HAP-1 (cell line): ENCODE results near the gene ZFYVE16.
"Not testable (repeated sequence)": the region's sequence is repeated elsewhere in the genome, so short reads cannot be mapped to it uniquely, and the experiment has no call there.

Source experiments
- DNase-seq, 2 experiments: peaks; one replicate each; pipeline ENCODE4 v3.0.0-alpha.2; 2016 to 2020; ENCODE audit warnings: low spot score in 2 of 2
- H3K27me3 ChIP-seq: fragments of 250-450 bp; sonication (Bioruptor Pico); 2 replicates; pipeline ENCODE4 v1.5.1; 2020; ENCODE audit warnings: low read depth, mild to moderate bottlenecking, moderate library complexity
- H3K36me3 ChIP-seq: fragments of 250-450 bp; sonication (Bioruptor Pico); replicated peaks from 2 replicates; pipeline ENCODE4 v1.5.1; 2020; ENCODE audit warnings: mild to moderate bottlenecking
- H3K4me1 ChIP-seq: fragments of 250-450 bp; sonication (Bioruptor Pico); 2 replicates; pipeline ENCODE4 v1.5.1; 2020; ENCODE audit warnings: mild to moderate bottlenecking
- H3K4me3 ChIP-seq: fragments of 250-450 bp; sonication (Bioruptor Pico); 2 replicates; pipeline ENCODE4 v1.5.1; 2020; ENCODE audit warnings: mild to moderate bottlenecking, moderate library complexity
- H3K9me3 ChIP-seq: fragments of 250-450 bp; sonication (Bioruptor Pico); 2 replicates; pipeline ENCODE4 v1.5.1; 2020; ENCODE audit warnings: mild to moderate bottlenecking, moderate library complexity
- in situ Hi-C: fragments of 300-500 bp; cut with MboI; formaldehyde crosslinking; loops from 3 replicates; pipeline ENCODE4 v1.14.3; 2020; ENCODE audit warnings: low sequenced_read_pairs, inconsistent platforms, mixed read lengths

Gene ZFYVE16

DNA sequence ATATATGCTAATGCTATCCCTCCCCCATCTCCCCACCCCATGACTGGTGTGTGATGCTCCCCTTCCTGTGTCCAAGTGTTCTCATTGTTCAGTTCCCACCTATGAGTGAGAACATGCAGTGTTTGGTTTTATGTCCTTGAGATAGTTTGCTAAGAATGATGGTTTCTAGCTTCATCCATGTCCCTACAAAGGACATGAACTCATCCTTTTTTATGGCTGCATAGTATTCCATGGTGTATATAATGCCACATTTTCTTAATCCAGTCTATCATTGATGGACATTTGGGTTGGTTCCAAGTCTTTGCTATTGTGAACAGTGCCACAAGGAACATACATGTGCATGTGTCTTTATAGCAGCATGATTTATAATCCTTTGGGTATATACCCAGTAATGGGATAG is 16.6 kb upstream of the ZFYVE16 start:
- H3K36me3 ChIP-seq, in situ Hi-C loops, H3K27me3 ChIP-seq, DNase-seq, H3K4me1 ChIP-seq, H3K9me3 ChIP-seq, H3K4me3 ChIP-seq: not testable (repeated sequence)

DNA sequence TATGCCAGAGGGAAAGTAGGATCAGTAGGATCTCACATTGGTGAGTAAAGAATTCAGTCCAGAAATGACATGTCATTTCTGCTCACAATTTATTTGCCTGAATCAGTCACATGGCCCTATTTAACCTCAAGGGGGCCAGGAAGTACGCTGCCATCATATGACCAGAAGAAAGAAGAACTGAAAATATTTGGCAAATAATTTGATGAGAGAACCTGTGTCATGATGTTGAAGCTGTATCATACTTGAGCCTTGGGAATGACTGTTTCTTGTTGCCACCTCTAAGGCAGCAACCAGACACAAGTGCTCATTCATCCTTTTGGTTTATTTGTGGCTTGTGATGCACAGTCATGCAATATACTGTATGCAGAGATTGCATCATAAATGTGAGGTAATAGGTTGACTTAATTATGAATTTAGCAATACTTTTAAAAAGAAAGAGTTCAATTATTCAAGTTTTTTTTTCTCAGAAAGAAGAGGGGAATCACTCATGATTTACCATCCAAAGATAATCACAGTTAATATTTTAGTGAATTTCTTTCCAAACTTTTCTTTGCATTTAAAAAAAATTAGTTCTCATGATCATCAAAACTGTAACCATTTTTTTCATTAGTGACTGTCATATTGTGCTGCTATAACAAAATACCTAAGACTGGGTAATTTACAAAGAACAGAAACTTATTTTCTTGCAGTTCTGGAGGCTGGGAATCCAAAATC is 8.2 kb upstream of the ZFYVE16 start:
- Histone ChIP-seq H3K36me3 (no peaks in the 10 kb centered on the region), H3K27me3 (no peaks in the 10 kb centered on the region), H3K4me3 (no peak overlapping the region), H3K4me1 (no peaks in the 10 kb centered on the region), H3K9me3 (no peaks in the 10 kb centered on the region)
- in situ Hi-C loops: no loop called here
- no peak for DNase-seq

GRCh38 chr5:80400368-80400767 is 7.5 kb upstream of the ZFYVE16 start:
- H3K27me3 ChIP-seq, H3K4me1 ChIP-seq, H3K9me3 ChIP-seq, H3K4me3 ChIP-seq, DNase-seq, in situ Hi-C loops, H3K36me3 ChIP-seq: not testable (repeated sequence)

- DNase-seq: no peak
- Histone ChIP-seq H3K9me3 (no peaks in the 10 kb centered on the region), H3K36me3 (no peaks in the 10 kb centered on the region), H3K27me3 (no peaks in the 10 kb centered on the region), H3K4me1 (no peaks in the 10 kb centered on the region), H3K4me3 (no peak overlapping the region)
- in situ Hi-C loops: no loop called here
Measured at GRCh38 chr5:80403782-80404181, 4.1 kb upstream of the ZFYVE16 start.

GRCh38 chr5:80406980-80407734 is 707 bp upstream of the ZFYVE16 start:
- Histone ChIP-seq H3K9me3 (no peaks in the 10 kb centered on the region), H3K4me3 (peak overlapping the region; percentile 93), H3K27me3 (no peaks in the 10 kb centered on the region), H3K36me3 (no peaks in the 10 kb centered on the region), H3K4me1 (peaks cover 6% of the 10 kb centered on the region)
- in situ Hi-C loops: no loop called here
- DNase-seq: peak in 1 of 2 experiments; percentile 17

DNA sequence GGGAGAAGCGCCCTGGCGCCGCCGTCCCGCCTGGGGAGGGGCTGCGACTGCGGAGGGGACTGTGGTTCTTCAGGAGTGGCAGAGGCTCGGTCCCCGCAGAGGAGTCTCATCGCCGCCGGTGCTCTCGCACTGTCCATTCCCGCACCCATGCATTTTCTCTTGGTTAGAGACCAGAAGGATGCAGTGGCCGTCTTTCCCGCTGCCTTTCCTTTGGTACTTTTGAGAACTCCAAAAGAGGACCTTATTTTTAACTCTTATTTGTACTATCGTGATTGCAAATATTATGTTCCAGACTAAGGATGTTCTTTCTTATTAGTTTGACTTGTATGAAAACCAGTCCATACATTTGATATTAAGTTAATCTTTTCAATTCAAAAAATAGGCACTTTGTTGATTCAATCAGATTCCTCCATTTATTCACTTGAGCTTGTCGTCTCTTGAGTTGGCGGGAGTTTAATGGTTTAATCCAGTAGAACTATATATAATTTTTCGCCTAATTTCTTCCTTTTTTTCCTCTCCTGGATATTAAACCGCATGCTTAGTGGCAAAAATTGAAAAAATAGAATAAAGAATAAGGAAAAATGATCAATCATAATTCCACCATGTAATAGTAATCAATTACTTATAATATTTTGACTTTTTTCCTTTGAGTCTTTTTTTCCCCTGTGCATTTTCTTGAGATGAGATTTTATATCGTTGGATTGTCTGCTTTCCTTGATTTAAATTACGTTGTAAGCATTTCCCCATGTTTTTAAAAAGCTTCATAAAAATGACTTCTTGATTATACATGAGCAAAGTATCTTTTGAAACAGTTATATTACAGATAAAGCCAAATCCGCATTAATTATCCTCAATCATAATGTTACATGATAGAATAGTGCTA is 861 bp downstream of the ZFYVE16 start:
- no peaks in the 10 kb centered on the region for H3K9me3 ChIP-seq
- H3K4me1 ChIP-seq: peaks cover 6% of the 10 kb centered on the region
- in situ Hi-C loops: no loop called here
- DNase-seq: peak; percentile 78 to 85
- peak overlapping the region; percentile 93 for H3K4me3 ChIP-seq
- no peaks in the 10 kb centered on the region for H3K27me3 ChIP-seq
- no peaks in the 10 kb centered on the region for H3K36me3 ChIP-seq

DNA sequence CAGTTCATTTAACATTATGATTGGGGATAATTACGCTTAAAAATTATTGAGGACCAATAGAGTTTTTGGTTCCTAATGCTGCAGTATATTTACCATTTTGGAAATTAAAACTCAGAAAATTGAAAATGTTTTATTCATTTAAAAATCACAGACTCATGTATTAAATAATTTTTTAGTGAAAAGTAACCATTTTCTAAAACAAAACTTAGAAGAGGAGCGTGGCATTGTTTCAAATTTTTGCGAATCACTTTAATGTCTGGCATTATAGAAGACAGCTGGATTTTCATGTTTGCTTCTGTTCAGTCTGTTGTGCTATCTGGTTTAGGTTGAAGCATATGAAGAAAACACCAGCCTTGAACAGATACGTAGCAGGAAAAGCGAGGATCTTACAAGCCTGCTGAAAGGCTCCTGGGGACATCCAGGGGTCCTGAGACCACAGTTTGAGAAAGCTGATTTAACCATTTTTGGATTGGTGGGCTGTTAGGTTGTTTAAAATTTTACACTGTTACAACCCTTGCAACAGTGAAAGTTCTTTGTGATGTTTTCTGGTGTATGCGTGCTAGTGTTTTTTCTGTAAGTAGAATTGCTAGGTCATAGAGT is 1.6 kb downstream of the ZFYVE16 start:
- H3K4me3 ChIP-seq: peak overlapping the region; percentile 93
- peaks cover 6% of the 10 kb centered on the region for H3K4me1 ChIP-seq
- peak in 1 of 2 experiments; percentile 42 for DNase-seq
- in situ Hi-C loops: no loop called here
- no peaks in the 10 kb centered on the region for H3K9me3 ChIP-seq
- no peaks in the 10 kb centered on the region for H3K36me3 ChIP-seq
- H3K27me3 ChIP-seq: no peaks in the 10 kb centered on the region

GRCh38 chr5:80411589-80412219 is 3.8 kb downstream of the ZFYVE16 start:
- no peak for DNase-seq
- no peaks in the 10 kb centered on the region for H3K9me3 ChIP-seq
- H3K4me1 ChIP-seq: peaks cover 6% of the 10 kb centered on the region
- no peak overlapping the region for H3K4me3 ChIP-seq
- no peaks in the 10 kb centered on the region for H3K27me3 ChIP-seq
- no peaks in the 10 kb centered on the region for H3K36me3 ChIP-seq
- in situ Hi-C loops: no loop called here

DNA sequence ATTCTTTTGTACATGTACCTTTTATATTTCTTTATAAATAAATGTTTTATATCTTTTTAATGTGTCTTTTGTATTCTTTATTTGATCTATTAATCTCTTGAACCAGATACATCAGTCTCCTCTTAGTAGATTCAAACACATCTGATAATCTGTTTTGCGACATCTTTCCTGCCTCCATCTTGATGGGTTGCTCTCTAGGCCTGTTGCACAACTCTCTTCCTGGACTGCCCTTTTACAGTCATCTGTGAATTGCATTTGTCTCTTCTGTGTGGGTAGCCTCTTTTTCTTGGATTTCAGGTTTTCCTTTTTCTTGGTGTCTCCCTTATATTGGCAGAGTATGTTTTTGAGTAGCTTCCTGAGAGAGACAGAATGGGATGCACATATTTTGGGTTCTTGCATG is 6.2 kb downstream of the ZFYVE16 start:
- in situ Hi-C loops: no loop called here
- H3K9me3 ChIP-seq: no peaks in the 10 kb centered on the region

DNA sequence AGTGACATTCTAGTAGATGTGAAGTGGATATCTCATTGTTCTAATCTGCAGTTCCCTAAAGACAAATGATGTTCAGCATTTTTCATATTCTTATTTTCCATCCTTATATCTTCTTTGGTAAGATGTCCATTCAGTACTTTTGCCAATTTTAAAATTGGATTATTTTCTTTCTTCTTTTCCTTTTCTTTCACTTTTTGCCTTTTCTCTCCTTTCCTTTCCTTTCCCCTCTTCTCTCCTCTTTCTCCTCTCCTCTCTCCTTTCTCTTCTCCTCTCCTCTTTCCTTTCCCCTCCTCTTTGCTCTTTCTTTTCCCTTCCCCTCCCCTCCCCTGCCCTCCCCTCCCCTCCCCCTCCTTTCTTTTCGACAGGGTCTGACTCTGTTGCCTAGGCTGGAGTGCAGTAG is 10.1 kb downstream of the ZFYVE16 start:
- no peak overlapping the region for H3K4me3 ChIP-seq
- no peaks in the 10 kb centered on the region for H3K36me3 ChIP-seq
- no peaks in the 10 kb centered on the region for H3K4me1 ChIP-seq
- no peaks in the 10 kb centered on the region for H3K27me3 ChIP-seq
- DNase-seq: no peak
- no peaks in the 10 kb centered on the region for H3K9me3 ChIP-seq
- in situ Hi-C loops: no loop called here

More for the DNA sequence above, 6.2 kb downstream of the ZFYVE16 start:
- H3K4me1 ChIP-seq: peaks cover 6% of the 10 kb centered on the region
- no peaks in the 10 kb centered on the region for H3K36me3 ChIP-seq
- DNase-seq: no peak
- no peak overlapping the region for H3K4me3 ChIP-seq
- H3K27me3 ChIP-seq: no peaks in the 10 kb centered on the region

- H3K9me3 ChIP-seq, DNase-seq, in situ Hi-C loops, H3K36me3 ChIP-seq, H3K27me3 ChIP-seq, H3K4me1 ChIP-seq, H3K4me3 ChIP-seq: not testable (repeated sequence)
Measured at GRCh38 chr5:80424365-80424764, 16.5 kb downstream of the ZFYVE16 start.

GRCh38 chr5:80435476-80435875 is 27.6 kb downstream of the ZFYVE16 start:
- in situ Hi-C loops: no loop called here
- peaks cover 3% of the 10 kb centered on the region for H3K36me3 ChIP-seq
- H3K4me3 ChIP-seq: no peak overlapping the region
- H3K27me3 ChIP-seq: no peaks in the 10 kb centered on the region
- peaks cover 4% of the 10 kb centered on the region; the same call in 1 of the 2 replicates for H3K4me1 ChIP-seq
- H3K9me3 ChIP-seq: no peaks in the 10 kb centered on the region
- no peak for DNase-seq

DNA sequence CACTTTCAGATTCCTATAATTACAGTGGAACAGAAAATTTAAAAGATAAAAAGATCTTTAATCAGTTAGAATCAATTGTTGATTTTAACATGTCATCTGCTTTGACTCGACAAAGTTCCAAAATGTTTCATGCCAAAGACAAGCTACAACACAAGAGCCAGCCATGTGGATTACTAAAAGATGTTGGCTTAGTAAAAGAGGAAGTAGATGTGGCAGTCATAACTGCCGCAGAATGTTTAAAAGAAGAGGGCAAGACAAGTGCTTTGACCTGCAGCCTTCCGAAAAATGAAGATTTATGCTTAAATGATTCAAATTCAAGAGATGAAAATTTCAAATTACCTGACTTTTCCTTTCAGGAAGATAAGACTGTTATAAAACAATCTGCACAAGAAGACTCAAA is 29.5 kb downstream of the ZFYVE16 start:
- no peak for DNase-seq
- Histone ChIP-seq H3K36me3 (peaks cover 3% of the 10 kb centered on the region), H3K27me3 (no peaks in the 10 kb centered on the region), H3K4me1 (peaks cover 4% of the 10 kb centered on the region; the same call in 1 of the 2 replicates), H3K9me3 (no peaks in the 10 kb centered on the region), H3K4me3 (no peak overlapping the region)
- in situ Hi-C loops: no loop called here
